GM19328 (cell line): ENCODE measurements around the gene KCND3.

Experiments used
- ATAC-seq: cut with Tn5 transposase; IDR thresholded peaks from one replicate; pipeline ENCODE4 v1.9.1; 2021; ENCODE audit warnings: mild to moderate bottlenecking, moderate library complexity; ENCODE audit not compliant: unreplicated experiment

The KCND3 gene

DNA sequence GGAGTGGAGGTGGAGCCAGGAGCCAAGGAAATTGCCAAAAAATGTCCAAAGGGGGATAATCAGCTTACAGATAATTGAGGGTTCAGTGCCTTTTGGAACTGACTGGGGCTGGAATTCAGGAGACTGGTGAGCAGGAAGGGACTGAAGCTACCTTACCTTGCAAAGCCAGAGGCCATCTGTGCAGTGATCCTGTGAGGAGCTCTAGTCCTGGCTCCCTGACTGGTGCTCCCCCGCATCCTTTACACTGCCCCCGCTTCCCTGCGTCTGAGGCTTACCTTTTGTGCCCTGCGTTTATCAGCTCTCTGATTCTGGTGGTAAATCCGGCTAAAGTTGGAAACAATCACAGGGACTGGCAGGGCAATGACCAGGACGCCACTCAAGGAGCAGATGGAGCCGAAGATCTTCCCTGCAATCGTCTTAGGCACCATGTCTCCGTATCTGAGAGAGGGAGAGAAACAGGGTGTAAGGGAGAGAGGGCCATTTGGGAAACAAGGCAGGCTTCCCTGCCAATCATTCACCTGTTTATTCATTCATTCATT, 202.7 kb downstream of the KCND3 start:
- no peak for ATAC-seq

DNA sequence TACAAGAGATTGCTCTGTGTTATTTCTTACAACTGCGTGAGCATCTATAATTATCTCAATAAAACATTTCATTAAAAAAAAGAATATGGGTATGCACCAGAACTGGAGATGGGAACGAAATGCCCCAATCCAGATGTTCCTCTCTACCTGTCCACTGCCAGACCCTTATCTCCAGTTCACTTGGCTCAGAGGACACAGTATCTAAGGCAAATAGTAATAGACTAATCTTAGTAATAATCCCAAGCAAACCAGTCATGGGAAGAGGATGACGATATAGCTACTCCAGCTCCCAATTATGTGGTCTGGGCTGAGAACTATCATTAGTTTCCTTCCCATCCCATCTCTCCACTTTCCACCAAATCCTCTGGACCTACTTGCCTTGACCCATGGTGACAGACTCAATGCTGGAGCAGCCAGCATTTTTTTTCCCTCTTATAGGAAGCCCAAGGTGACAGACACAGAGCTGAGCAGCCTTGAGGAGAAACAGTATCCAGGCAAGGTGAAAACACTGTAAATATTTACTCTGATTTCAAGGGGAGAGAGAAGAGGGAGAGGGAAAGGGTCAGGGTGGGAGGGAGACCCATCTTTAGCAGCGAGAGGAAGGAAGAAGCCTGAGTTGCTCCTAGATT, 205.1 kb downstream of the KCND3 start:
- no peak for ATAC-seq

GRCh38 chr1:111779546-111779945, 209.9 kb downstream of the KCND3 start:
- no peak for ATAC-seq

DNA sequence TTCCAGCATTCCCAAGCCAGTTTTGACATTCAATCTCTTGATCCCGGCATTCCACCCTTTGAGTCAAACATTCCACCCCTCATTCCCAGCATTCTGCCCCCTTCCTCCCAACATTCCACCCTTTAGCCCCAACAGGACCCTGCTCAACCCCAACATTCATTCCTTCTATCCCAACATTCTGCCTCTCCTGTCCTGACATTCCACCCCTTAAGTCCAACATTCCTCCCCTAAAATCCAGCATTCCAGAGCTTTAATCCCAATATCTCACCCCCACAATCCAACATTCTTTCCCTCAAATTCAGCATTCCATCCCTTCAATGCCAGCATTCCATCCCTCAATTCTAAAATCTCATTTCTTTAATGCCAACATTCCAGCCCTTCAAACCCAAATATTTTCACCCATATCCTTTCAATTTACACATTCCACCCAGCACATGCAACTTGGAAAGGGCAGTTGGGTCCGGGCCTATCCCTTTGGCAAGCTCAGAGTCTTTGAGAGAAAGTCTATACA, 210.9 kb downstream of the KCND3 start:
- no peak for ATAC-seq

DNA sequence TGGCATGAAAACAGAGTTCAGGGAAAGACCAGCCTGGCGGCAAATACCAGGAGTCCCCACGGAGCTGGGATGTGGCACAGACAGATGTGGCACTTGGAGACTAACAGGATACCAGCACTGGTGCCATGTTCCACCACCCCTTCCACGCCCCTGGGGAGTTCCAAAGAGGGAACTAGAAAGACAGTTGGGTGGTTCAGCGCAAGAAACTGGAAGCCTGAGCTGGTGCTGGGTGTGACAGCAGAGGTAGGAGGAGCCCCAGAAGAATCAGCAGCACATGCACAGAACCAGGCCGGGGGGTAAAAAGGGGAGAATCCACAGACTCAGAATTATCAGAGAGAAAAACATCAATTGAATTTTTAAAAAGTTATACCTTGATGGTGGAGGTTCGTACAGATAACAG, 211.4 kb downstream of the KCND3 start:
- ATAC-seq: no peak

GRCh38 chr1:111777301-111777700, 212.2 kb downstream of the KCND3 start:
- ATAC-seq: no peak

DNA sequence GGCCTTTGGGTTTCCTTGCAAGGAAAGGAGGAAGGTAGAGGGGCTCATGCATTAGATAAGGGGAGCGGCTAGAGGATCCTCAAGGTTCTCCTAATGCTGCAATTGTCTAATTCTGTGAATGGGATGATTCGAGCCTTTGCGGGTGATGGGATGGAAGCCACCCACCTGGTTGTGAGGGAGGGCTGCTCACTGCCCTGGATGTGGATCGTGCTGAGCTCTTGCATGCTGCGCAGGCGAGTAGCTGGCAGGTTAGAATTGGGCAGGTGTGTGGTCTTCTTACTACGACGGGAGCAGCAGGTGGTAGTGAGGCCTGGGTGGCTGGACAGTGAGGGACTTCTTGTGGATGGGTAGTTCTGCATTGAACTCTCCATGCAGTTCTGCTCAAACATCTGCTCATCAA, 212.6 kb downstream of the KCND3 start:
- no peak for ATAC-seq

GRCh38 chr1:111776391-111776790, 213.1 kb downstream of the KCND3 start:
- no peak for ATAC-seq

- ATAC-seq: no peak
These were observed 213.5 kb downstream of the KCND3 start for GRCh38 chr1:111775966-111776365.

DNA sequence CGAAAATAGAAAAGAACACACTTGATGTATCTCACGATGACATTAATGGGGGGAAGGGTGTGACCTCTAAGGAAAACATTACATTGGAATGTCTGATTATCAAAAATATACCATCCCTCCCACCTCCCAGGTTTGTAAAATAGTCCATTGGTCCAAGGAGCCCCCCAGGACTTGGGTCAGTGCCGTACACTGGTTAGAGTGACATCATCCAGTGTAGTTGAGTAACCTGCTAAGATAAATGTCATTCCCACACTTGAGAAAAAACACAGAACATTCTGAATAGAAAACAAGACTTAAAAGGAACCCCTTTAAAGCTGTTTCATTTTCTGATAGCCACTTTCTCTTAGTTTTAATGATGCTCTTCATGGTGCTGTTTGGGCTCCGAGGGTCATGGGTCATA, 218.6 kb downstream of the KCND3 start:
- no peak for ATAC-seq

- no peak for ATAC-seq
These were observed 219.8 kb downstream of the KCND3 start for GRCh38 chr1:111769517-111770146.

GRCh38 chr1:111768625-111769024, 220.8 kb downstream of the KCND3 start:
- ATAC-seq: no peak

DNA sequence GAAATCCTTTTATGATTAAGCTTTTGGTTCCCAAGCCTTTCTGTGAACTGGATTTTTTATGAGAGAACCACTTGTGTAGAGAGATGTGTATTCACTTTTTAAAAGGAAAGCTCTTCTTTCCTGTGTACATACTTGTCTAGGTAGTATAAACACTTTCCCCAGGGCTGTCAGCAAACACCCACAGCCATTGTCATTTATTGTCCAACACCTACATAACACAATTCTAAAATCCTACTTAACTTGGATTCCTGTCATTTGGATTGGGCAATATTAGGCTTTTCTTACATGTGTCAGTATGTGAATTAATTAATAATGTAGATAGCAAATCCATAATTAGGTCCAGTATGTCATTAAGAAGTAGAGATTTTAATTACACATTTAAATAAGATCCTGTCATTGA, 221.4 kb downstream of the KCND3 start:
- ATAC-seq: no peak

- ATAC-seq: no peak
These were observed 227.1 kb downstream of the KCND3 start for GRCh38 chr1:111762332-111762731.

- no peak for ATAC-seq
These were observed 227.8 kb downstream of the KCND3 start for GRCh38 chr1:111761717-111762116.

DNA sequence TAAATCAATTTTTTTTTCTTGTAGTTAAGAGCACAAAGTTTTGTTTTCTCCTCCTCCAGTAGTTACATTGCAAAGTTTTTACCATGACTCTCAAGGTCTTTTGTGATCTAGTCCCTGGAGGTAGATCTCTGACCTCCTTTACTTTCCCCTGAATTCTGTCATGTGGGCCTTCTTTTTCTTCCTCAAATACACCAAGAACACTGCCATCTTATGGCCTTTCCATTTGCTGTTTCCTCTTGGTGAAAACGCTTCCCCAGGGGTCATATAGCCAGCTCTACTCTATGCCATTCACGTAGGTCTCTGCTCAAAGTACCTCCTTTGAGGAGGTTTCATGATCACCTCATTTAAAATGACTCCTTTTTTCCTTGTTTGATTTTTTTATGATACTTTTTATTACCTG, 231.1 kb downstream of the KCND3 start:
- no peak for ATAC-seq

DNA sequence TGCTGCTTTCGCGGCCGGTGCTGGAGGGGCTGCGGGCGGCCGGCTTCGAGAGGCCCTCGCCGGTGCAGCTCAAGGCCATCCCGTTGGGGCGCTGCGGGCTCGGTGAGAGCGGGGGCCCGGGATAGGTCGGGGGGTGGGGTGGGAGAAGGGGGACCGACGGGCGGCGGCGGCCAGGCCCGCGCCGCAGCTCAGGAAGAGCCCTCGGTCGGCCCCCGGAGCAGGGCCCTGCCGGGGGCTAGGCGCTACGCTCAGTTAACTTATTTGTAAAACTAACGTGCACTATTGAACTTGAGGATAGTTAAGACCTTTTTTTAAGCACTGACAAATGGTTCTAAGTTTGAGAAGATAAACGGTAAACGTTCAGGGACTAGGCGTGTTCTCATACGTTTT, 233.3 kb downstream of the KCND3 start:
- ATAC-seq: peak; percentile 7

GRCh38 chr1:111755331-111756123, 233.9 kb downstream of the KCND3 start, which contains the start of gene DDX20:
Gene DDX20, plus strand, starts transcription at chr1:111755901. Its CDS starts 24 bp downstream, at chr1:111755925.
- peak; percentile 82 for ATAC-seq

GRCh38 chr1:111754984-111755330, 234.5 kb downstream of the KCND3 start:
- no peak for ATAC-seq

- no peak for ATAC-seq
These were observed 237.4 kb downstream of the KCND3 start for GRCh38 chr1:111751906-111752575.

DNA sequence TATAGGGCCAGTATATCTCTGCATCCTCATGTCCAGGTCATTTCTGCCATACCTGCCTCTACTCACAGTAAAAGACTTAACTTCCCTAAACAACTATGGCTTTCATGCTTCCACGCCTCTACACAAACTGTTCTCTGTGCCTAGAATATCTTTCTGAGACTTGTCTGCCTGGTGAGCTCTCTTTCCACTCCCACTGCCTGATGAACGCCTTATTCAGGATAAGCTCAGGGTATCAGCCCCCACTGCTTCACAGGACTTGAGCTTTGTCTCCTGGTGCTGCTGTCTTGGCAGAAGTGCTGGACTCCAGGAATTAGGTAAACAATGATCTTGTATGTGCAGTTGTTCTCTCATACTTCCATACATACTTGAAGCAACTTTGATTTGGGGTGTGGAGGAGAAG, 238.6 kb downstream of the KCND3 start:
- no peak for ATAC-seq
